Ascending aorta (tissue), 2 donors: Measurements from ENCODE around the gene LIMS2. TPM values are rescaled to one million over a fixed set of nuclear protein-coding genes. Genes with fewer than 3 reads are reported as not detected.

ENCODE experiments used
- DNase-seq, 2 donors: peaks; one replicate each; pipeline ENCODE4 v3.0.0-alpha.2; 2019; ENCODE audit warnings: low spot score in 2 of 2
- H3K27ac ChIP-seq, 2 donors: fragments of 200-600 bp; sonication (generic); one replicate each; pipeline ENCODE4 v1.5.1; 2016 to 2017; ENCODE audit warnings: mild to moderate bottlenecking in 1 of 2
- H3K27me3 ChIP-seq: fragments of 200-600 bp; sonication (generic); one replicate; pipeline ENCODE4 v1.5.1; 2017
- H3K36me3 ChIP-seq, 2 donors: fragments of 200-600 bp; sonication (generic); one replicate each; pipeline ENCODE4 v1.5.1; 2016
- H3K4me1 ChIP-seq, 2 donors: fragments of 200-600 bp; sonication (generic); one replicate each; pipeline ENCODE4 v1.5.1; 2016 to 2017; ENCODE audit warnings: mild to moderate bottlenecking in 1 of 2
- H3K4me3 ChIP-seq, 2 donors: fragments of 200-600 bp; sonication (generic); one replicate each; pipeline ENCODE4 v1.5.1; 2016 to 2017; ENCODE audit warnings: mild to moderate bottlenecking in 1 of 2
- H3K9me3 ChIP-seq, 2 donors: fragments of 200-600 bp; sonication (generic); one replicate each; pipeline ENCODE4 v1.5.1; 2016
- intact Hi-C: fragments of 100-400 bp; cut with DNase I; formaldehyde crosslinking; loops from one replicate; pipeline ENCODE4 v1.15.1; 2023
- total RNA-seq: library from RNA; depleted of rRNA; stranded (reverse); fragments of >200 nt; gene quantifications from one replicate; pipeline ENCODE4 v1.1.0, GENCODE V29; 2016
- TF ChIP-seq, protein P1 (sequence below), 3 experiments: fragments of 200-600 bp in 2 of 3; fragments of 450-650 bp in 1 of 3; sonication (generic) in 2 of 3; IDR thresholded peaks; one replicate each; pipeline ENCODE4 v1.5.1; 2016 to 2019; ENCODE audit warnings: antibody characterized with exemption in 3 of 3, mild to moderate bottlenecking in 1 of 3, moderate library complexity in 1 of 3

The LIMS2 gene
- total RNA-seq, 1 donor from 2014 or later: 169 TPM

DNA sequence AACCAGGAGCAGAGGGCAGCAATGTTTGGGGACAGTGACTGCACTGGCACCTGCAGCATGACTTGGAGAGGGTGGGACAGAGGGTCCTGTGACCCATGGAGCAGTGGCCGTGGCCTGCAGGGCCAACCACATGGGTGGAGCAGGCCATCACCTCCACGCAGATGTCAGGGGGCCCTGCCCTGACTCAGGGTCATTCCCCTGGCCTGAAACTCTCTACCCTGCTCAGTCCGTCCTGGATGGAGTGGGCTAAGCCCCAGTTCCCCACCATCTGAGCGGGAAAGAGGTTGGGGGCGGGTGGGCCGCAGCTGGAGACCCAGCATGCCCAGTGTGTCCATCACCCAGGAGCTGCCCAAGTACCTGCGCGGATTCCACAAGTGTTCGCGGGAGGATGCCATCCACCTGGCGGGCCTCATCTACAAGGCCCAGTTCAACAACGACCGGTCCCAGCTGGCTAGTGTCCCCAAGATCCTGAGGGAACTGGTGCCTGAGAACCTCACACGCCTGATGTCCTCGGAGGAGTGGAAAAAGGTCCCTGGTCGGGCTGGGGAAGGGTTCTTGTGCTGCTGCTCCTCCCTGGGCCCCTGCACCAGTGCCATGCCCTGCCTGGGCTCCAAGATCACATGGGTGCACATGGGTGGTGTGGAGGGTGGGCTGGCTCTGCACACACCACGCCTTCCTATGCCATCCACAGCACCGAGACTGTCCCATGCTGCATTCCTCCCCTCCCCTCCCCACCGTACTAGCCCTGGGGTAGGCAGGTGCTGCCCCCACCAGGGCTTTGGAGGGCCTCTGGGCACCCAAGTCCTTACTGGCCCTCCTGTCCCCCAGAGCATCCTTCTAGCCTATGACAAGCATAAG, 39.7 kb downstream of the LIMS2 start:
- intact Hi-C loops: loop anchor here (5.0 kb wide), 3 partner anchors 37 to 108 kb away; partner anchors contain the start of gene IWS1
- Histone ChIP-seq H3K27ac (peak overlapping the region; percentile 87 to 90), H3K27me3 (no peaks in the 10 kb centered on the region), H3K4me1 (peaks cover 16 to 44% of the 10 kb centered on the region in 2 donors), H3K36me3 (peaks cover 20 to 23% of the 10 kb centered on the region in 2 donors), H3K4me3 (no peak overlapping the region), H3K9me3 (no peaks in the 10 kb centered on the region)
- TF ChIP-seq, protein P1, sequence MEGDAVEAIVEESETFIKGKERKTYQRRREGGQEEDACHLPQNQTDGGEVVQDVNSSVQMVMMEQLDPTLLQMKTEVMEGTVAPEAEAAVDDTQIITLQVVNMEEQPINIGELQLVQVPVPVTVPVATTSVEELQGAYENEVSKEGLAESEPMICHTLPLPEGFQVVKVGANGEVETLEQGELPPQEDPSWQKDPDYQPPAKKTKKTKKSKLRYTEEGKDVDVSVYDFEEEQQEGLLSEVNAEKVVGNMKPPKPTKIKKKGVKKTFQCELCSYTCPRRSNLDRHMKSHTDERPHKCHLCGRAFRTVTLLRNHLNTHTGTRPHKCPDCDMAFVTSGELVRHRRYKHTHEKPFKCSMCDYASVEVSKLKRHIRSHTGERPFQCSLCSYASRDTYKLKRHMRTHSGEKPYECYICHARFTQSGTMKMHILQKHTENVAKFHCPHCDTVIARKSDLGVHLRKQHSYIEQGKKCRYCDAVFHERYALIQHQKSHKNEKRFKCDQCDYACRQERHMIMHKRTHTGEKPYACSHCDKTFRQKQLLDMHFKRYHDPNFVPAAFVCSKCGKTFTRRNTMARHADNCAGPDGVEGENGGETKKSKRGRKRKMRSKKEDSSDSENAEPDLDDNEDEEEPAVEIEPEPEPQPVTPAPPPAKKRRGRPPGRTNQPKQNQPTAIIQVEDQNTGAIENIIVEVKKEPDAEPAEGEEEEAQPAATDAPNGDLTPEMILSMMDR (IDR thresholded peaks at IDR 0.05): no peak
- DNase-seq: no peak

DNA sequence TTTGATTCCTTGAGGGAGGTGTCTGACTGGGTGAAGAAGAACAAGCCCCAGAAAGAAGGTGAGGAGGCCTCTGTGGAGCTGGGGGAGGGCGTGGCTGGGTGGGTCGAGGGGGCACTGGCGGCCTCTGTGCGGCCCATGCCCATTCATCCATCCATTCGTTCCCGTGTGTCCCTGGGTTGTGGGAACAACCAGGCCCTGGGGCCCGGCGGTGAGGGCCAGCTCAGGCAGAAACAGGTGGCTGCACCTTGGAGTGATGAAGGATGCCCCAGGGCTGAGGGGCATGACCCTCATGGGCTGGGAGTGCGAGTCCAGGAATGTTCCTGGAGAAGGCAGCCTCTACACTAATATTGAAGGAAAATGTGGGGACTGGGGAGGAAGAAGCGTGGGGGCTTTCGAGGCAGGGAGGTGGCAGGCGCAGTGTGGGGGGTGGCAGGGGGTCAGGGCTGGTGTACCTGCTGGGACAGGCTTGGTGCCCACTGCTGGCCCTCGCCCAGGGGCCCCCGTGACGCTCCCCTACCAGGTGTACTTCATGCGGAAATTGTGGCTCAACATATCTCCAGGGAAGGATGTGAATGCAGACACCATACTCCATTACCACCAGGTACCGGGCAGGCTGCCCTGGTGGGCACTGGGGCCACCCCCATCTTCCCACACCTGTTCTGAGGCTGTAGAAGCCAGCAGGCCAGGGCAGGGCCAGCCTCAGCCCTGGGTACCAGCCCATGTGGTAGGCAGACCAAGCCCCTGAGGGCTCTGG, 40.5 kb downstream of the LIMS2 start:
- Histone ChIP-seq H3K4me3 (no peak overlapping the region), H3K4me1 (peaks cover 16 to 44% of the 10 kb centered on the region in 2 donors)

DNA sequence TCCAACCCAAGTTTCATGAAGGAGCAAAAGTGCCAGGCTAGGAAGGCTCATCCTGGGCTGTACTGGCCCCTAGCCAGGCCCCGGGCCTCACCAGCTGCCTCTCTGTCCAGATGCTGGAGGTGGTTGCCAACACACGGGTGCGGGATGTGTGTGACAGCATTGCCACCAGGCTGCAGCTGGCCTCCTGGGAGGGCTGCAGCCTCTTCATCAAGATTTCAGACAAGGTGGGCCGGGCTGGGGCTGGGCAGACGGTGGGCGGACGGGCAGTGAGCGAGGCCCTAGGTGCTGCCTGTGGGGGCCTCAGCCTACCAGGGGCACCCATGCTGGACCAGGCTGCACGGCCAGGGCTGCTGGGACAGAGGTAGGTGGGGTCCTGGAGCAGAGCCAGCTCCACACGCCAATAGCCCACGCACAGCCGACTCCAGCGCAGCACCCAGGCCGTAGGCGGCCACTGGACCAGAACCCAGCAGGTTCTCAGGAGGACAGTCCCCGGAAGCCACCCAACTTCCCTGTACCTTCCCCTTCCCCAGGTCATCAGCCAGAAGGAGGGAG, 41.2 kb downstream of the LIMS2 start:
- DNase-seq: no peak
- Histone ChIP-seq H3K4me1 (peaks cover 16 to 44% of the 10 kb centered on the region in 2 donors), H3K9me3 (no peaks in the 10 kb centered on the region), H3K4me3 (no peak overlapping the region), H3K27me3 (no peaks in the 10 kb centered on the region), H3K27ac (peak overlapping the region; percentile 31 to 90), H3K36me3 (peaks cover 8 to 9% of the 10 kb centered on the region in 2 donors)
- intact Hi-C loops: no loop called here
- TF ChIP-seq, protein P1 (IDR thresholded peaks at IDR 0.05): no peak

More for the DNA sequence above, 40.5 kb downstream of the LIMS2 start:
- Histone ChIP-seq H3K27ac (peak overlapping the region; percentile 31 to 90), H3K27me3 (no peaks in the 10 kb centered on the region), H3K9me3 (no peaks in the 10 kb centered on the region), H3K36me3 (peaks cover 12 to 15% of the 10 kb centered on the region in 2 donors)
- intact Hi-C loops: loop anchor here (5.0 kb wide), 3 partner anchors 37 to 108 kb away; partner anchors contain the start of gene IWS1
- TF ChIP-seq, protein P1 (IDR thresholded peaks at IDR 0.05): no peak
- no peak for DNase-seq

DNA sequence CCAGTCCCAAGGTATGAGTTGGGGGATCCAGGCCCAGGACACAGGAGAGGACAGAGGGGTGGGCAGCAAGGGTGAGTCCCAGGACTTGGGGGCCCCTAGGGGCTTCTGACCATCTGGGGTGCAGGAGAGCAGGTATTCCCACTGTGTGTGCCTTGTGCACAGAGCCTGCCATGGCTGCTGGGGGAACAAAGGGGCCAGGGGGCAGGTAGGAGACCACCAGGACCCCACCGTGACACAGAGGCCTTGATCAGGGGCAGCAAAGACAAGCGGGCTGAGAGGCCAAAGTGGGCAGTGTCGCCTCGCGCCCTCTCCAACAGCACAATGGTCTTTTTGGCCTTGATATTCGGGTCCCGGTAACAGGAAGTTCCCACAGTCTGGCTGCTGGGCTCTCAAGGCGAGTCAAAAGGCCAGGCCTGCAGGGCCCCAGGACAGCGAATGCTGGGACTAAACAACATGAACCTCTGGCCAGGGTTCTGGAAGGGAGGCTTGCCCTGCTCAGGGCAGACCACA, 41.7 kb downstream of the LIMS2 start:
- peaks cover 16 to 43% of the 10 kb centered on the region in 2 donors for H3K4me1 ChIP-seq
- H3K9me3 ChIP-seq: no peaks in the 10 kb centered on the region
- no peaks in the 10 kb centered on the region for H3K27me3 ChIP-seq
- peak overlapping the region; percentile 31 to 90 for H3K27ac ChIP-seq
- H3K36me3 ChIP-seq: peaks cover 3% of the 10 kb centered on the region in 2 donors
- H3K4me3 ChIP-seq: no peak overlapping the region
- TF ChIP-seq, protein P1 (IDR thresholded peaks at IDR 0.05): no peak
- DNase-seq: no peak
- intact Hi-C loops: no loop called here
